H9 (cell line): ENCODE results near the gene TENM4. TPM values are rescaled to one million over a fixed set of nuclear protein-coding genes. Genes with fewer than 3 reads are reported as not detected.

Source experiments
- DNase-seq: peaks from one replicate; pipeline ENCODE4 v3.0.0-alpha.2; 2017
- H2AFZ ChIP-seq: one replicate; pipeline ENCODE4 v1.6.1; 2013; ENCODE audit warnings: mild to moderate bottlenecking, low read length, control low read depth, moderate library complexity
- H2AK5ac ChIP-seq: 2 replicates; pipeline ENCODE4 v1.6.1; 2013; ENCODE audit warnings: low read length, control low read depth, mixed read lengths; ENCODE audit not compliant: insufficient read length
- H2BK120ac ChIP-seq: one replicate; pipeline ENCODE4 v1.6.1; 2013; ENCODE audit warnings: low read depth, mild to moderate bottlenecking, low read length, control low read depth, inconsistent platforms; ENCODE audit not compliant: poor library complexity, severe bottlenecking
- H2BK12ac ChIP-seq: 2 replicates; pipeline ENCODE4 v1.6.1; 2013; ENCODE audit warnings: low read length, control low read depth, mixed read lengths, low read depth; ENCODE audit not compliant: insufficient read length
- H2BK15ac ChIP-seq: 2 replicates; pipeline ENCODE4 v1.6.1; 2013; ENCODE audit warnings: low read depth, low read length, control low read depth
- H2BK20ac ChIP-seq: one replicate; pipeline ENCODE4 v1.6.1; 2013; ENCODE audit warnings: low read depth, mild to moderate bottlenecking, low read length, control low read depth, inconsistent platforms; ENCODE audit not compliant: poor library complexity, severe bottlenecking
- H2BK5ac ChIP-seq: 2 replicates; pipeline ENCODE4 v1.6.1; 2013; ENCODE audit warnings: low read length, control low read depth, mixed read lengths; ENCODE audit not compliant: insufficient read length
- H3K14ac ChIP-seq: 2 replicates; pipeline ENCODE4 v1.6.1; 2013; ENCODE audit warnings: low read length, control low read depth; ENCODE audit not compliant: insufficient read depth
- H3K18ac ChIP-seq: 2 replicates; pipeline ENCODE4 v1.6.1; 2013; ENCODE audit warnings: low read depth, mild to moderate bottlenecking, mixed read lengths, low read length, control low read depth; ENCODE audit not compliant: insufficient read length
- H3K23ac ChIP-seq: 2 replicates; pipeline ENCODE4 v1.6.1; 2013; ENCODE audit warnings: low read length, control low read depth, mixed read lengths, low read depth; ENCODE audit not compliant: insufficient read length
- H3K23me2 ChIP-seq: 2 replicates; pipeline ENCODE4 v1.6.1; 2013; ENCODE audit warnings: low read depth, mild to moderate bottlenecking, mixed read lengths, low read length, control low read depth; ENCODE audit not compliant: insufficient read length, poor library complexity, severe bottlenecking
- H3K27ac ChIP-seq: 2 replicates; pipeline ENCODE4 v1.5.1; 2013; ENCODE audit warnings: low read length, control low read depth, mixed read lengths, low read depth; ENCODE audit not compliant: insufficient read length
- H3K27me3 ChIP-seq: 2 replicates; pipeline ENCODE4 v1.6.1; 2013; ENCODE audit warnings: low read length, control low read depth, inconsistent platforms; ENCODE audit not compliant: insufficient read depth
- H3K4ac ChIP-seq: 2 replicates; pipeline ENCODE4 v1.6.1; 2013; ENCODE audit warnings: low read depth, mild to moderate bottlenecking, control low read depth, inconsistent platforms, low read length, moderate library complexity
- H3K4me1 ChIP-seq: 2 replicates; pipeline ENCODE4 v1.6.1; 2013; ENCODE audit warnings: low read length, control low read depth, inconsistent platforms; ENCODE audit not compliant: insufficient read depth
- H3K4me2 ChIP-seq: 2 replicates; pipeline ENCODE4 v1.6.1; 2013; ENCODE audit warnings: low read length, control low read depth, mixed read lengths; ENCODE audit not compliant: insufficient read length, insufficient read depth
- H3K56ac ChIP-seq: 2 replicates; pipeline ENCODE4 v1.6.1; 2013; ENCODE audit warnings: low read depth, mild to moderate bottlenecking, mixed read lengths, low read length, control low read depth; ENCODE audit not compliant: insufficient read length
- H3K79me1 ChIP-seq: 2 replicates; pipeline ENCODE4 v1.6.1; 2013; ENCODE audit warnings: low read depth, mild to moderate bottlenecking, moderate library complexity, low read length, control low read depth, inconsistent platforms; ENCODE audit not compliant: insufficient read depth, poor library complexity, severe bottlenecking
- H3K79me2 ChIP-seq: 2 replicates; pipeline ENCODE4 v1.6.1; 2013; ENCODE audit warnings: low read length, control low read depth, inconsistent platforms; ENCODE audit not compliant: insufficient read depth
- H3K9ac ChIP-seq: 2 replicates; pipeline ENCODE4 v1.6.1; 2013; ENCODE audit warnings: low read length, control low read depth, mixed read lengths; ENCODE audit not compliant: insufficient read length; ENCODE audit errors: extremely low read depth
- H3K9me3 ChIP-seq: one replicate; pipeline ENCODE4 v1.6.1; 2013; ENCODE audit warnings: low read depth, low read length, inconsistent platforms; ENCODE audit not compliant: control insufficient read depth
- H3T11ph ChIP-seq: one replicate; pipeline ENCODE4 v1.6.1; 2013; ENCODE audit warnings: mild to moderate bottlenecking, low read length, control low read depth, inconsistent platforms
- H4K20me1 ChIP-seq: one replicate; pipeline ENCODE4 v1.6.1; 2013; ENCODE audit not compliant: control insufficient read depth, insufficient read length, insufficient read depth
- H4K5ac ChIP-seq: 2 replicates; pipeline ENCODE4 v1.6.1; 2013; ENCODE audit warnings: low read depth, mild to moderate bottlenecking, mixed read lengths, low read length, control low read depth; ENCODE audit not compliant: insufficient read length
- H4K8ac ChIP-seq: replicated peaks from 2 replicates; pipeline ENCODE4 v1.6.1; 2013; ENCODE audit warnings: low read length, control low read depth, mixed read lengths, low read depth; ENCODE audit not compliant: insufficient read length
- H4K91ac ChIP-seq: 2 replicates; pipeline ENCODE4 v1.6.1; 2013; ENCODE audit warnings: low read depth, mild to moderate bottlenecking, moderate library complexity, mixed read lengths, low read length, control low read depth; ENCODE audit not compliant: insufficient read length
- H3K27ac Mint-ChIP-seq, 3 experiments: 2 replicates in 2 of 3; 3 replicates in 1 of 3; pipeline ENCODE4 v1.8.0; 2020 to 2021; ENCODE audit warnings: mixed read lengths in 3 of 3, mild to moderate bottlenecking in 1 of 3, moderate library complexity in 1 of 3
- H3K27me3 Mint-ChIP-seq: 2 replicates; pipeline ENCODE4 v1.8.0; 2021; ENCODE audit warnings: low read depth, mild to moderate bottlenecking, moderate library complexity, mixed read lengths
- H3K36me3 Mint-ChIP-seq, 3 experiments: 2 replicates in 2 of 3; 3 replicates in 1 of 3; pipeline ENCODE4 v1.8.0; 2020 to 2021; ENCODE audit warnings: low read depth in 3 of 3, mixed read lengths in 3 of 3; ENCODE audit not compliant: insufficient read depth in 1 of 3
- H3K4me1 Mint-ChIP-seq, 2 experiments: 2 replicates each; pipeline ENCODE4 v1.8.0; 2020; ENCODE audit warnings: mixed read lengths in 2 of 2
- H3K4me3 Mint-ChIP-seq, 2 experiments: 2 replicates in 1 of 2; 3 replicates in 1 of 2; pipeline ENCODE4 v1.8.0; 2020 to 2021; ENCODE audit warnings: mild to moderate bottlenecking in 2 of 2, mixed read lengths in 2 of 2, moderate library complexity in 1 of 2
- H3K9me3 Mint-ChIP-seq, 2 experiments: 2 replicates in 1 of 2; 3 replicates in 1 of 2; pipeline ENCODE4 v1.8.0; 2020; ENCODE audit warnings: mild to moderate bottlenecking in 2 of 2, mixed read lengths in 2 of 2, moderate library complexity in 1 of 2
- CTCF ChIP-seq: fragments of 200-600 bp; sonication (generic); conservative IDR thresholded peaks from 3 replicates; pipeline ENCODE4 v1.8.0; 2021; ENCODE audit warnings: antibody characterized with exemption, mild to moderate bottlenecking
- WGBS: extraction: QIAGEN DNeasy Blood & Tissue Kit; methylation state at CpG from one replicate; pipeline ENCODE4 v1.1.7; 2013; ENCODE audit warnings: missing lambda C conversion rate, low lambda C conversion rate, mixed read lengths; ENCODE audit not compliant: insufficient read length; ENCODE audit errors: extremely low coverage; 5-methylcytosine and 5-hydroxymethylcytosine counted together
- total RNA-seq: library from RNA; stranded (reverse); gene quantifications from 2 replicates; pipeline ENCODE4 v1.2.1, GENCODE V29; 2021

Gene TENM4
- total RNA-seq, 1 experiment from 2014 or later: 4.6 TPM

- Histone ChIP-seq H3K9ac (no peak overlapping the region), H3K23ac (no peak overlapping the region), H2BK120ac (no peak overlapping the region), H3K79me2 (no peaks in the 10 kb centered on the region), H3K9me3 (no peaks in the 10 kb centered on the region), H2BK5ac (no peak overlapping the region), H4K5ac (no peak overlapping the region), H2BK15ac (no peak overlapping the region), H3K18ac (no peak overlapping the region), H2BK12ac (no peak overlapping the region), H3K79me1 (no peaks in the 10 kb centered on the region), H2BK20ac (no peak overlapping the region), H4K8ac (no peak overlapping the region), H4K20me1 (no peaks in the 10 kb centered on the region), H3K27ac (no peak overlapping the region), H2AK5ac (no peak overlapping the region), H3K23me2 (no peaks in the 10 kb centered on the region), H4K91ac (no peak overlapping the region), H3K56ac (no peak overlapping the region), H3K27me3 (no peaks in the 10 kb centered on the region), H3K4ac (no peak overlapping the region), H3K14ac (no peak overlapping the region; the same call in 1 of the 2 replicates), H3K4me2 (no peak overlapping the region), H3K4me1 (no peaks in the 10 kb centered on the region), H3T11ph (no peak overlapping the region), H2AFZ (no peak overlapping the region)
- H3K27ac Mint-ChIP-seq: no peak overlapping the region
- H3K27me3 Mint-ChIP-seq: peaks cover 2% of the 10 kb centered on the region; the same call in 1 of the 2 replicates
- no peak for TF ChIP-seq CTCF
- DNase-seq: no peak
- peaks cover 2 to 5% of the 10 kb centered on the region in 2 experiments; a peak in 3 of 5 replicates for H3K9me3 Mint-ChIP-seq
- H3K4me3 Mint-ChIP-seq: no peak overlapping the region; a peak in 1 of 5 replicates
- no CpG with 5 or more reads among the region's 7 CpGs for WGBS
- H3K36me3 Mint-ChIP-seq: peaks cover 0 to 7% (median 0%) of the 10 kb centered on the region in 3 experiments; a peak in 3 of 7 replicates
- H3K4me1 Mint-ChIP-seq: no peaks in the 10 kb centered on the region
Observed at GRCh38 chr11:79198203-79198897, 242.5 kb downstream of the TENM4 start.
